ENCODE measurements around the gene XXYLT1.

Gene XXYLT1

DNA sequence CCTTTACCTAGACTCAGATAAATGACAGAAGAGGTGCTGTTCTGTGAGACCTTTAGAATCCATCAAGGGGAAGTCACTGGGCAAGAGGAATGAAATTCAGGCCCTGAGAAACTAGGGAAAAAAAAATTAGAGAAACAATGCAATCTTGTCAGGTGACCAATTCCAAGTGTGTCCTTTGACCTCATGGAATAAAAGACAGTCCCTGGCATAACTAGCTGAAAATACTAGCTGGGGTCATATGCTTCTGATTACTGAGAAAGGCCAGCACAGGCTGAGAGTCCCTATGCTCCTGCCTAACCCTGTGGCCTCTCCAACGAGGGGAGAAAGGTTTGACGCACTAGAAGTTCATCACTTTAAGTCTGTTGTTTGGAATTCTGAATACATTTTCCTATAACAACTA is 167.3 kb downstream of the XXYLT1 start:
- no peaks in the 10 kb centered on the region for H3K36me3 ChIP-seq (ENCODE audit: insufficient read depth, low read length)
- no peak overlapping the region for H2AFZ ChIP-seq (ENCODE audit: low read length)
- no peak overlapping the region for H3K9ac ChIP-seq (ENCODE audit: low read length)
- H3K4me1 ChIP-seq (ENCODE audit: insufficient read depth, low read length, severe bottlenecking), result peaks cover 6% of the 10 kb centered on the region
- H3K9me2 ChIP-seq (ENCODE audit: low read depth, low read length), result no peaks in the 10 kb centered on the region
- H3K4me3 ChIP-seq (ENCODE audit: low read depth, low read length, poor library complexity, severe bottlenecking), result no peak overlapping the region
- H3K27ac ChIP-seq (ENCODE audit: low read depth, low read length, poor library complexity, severe bottlenecking), result no peak overlapping the region
- H4K20me1 ChIP-seq (ENCODE audit: insufficient read depth, low read length), result no peaks in the 10 kb centered on the region
- H3K27me3 ChIP-seq (ENCODE audit: insufficient read depth, low read length), result peaks cover 4% of the 10 kb centered on the region; the same call in 1 of the 2 replicates
- TF ChIP-seq, protein P1, sequence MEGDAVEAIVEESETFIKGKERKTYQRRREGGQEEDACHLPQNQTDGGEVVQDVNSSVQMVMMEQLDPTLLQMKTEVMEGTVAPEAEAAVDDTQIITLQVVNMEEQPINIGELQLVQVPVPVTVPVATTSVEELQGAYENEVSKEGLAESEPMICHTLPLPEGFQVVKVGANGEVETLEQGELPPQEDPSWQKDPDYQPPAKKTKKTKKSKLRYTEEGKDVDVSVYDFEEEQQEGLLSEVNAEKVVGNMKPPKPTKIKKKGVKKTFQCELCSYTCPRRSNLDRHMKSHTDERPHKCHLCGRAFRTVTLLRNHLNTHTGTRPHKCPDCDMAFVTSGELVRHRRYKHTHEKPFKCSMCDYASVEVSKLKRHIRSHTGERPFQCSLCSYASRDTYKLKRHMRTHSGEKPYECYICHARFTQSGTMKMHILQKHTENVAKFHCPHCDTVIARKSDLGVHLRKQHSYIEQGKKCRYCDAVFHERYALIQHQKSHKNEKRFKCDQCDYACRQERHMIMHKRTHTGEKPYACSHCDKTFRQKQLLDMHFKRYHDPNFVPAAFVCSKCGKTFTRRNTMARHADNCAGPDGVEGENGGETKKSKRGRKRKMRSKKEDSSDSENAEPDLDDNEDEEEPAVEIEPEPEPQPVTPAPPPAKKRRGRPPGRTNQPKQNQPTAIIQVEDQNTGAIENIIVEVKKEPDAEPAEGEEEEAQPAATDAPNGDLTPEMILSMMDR (IDR thresholded peaks at IDR 0.05; ENCODE audit: low read length), result no peak
- TF ChIP-seq EZH2 (IDR thresholded peaks at IDR 0.05; ENCODE audit: borderline replicate concordance, low read length), result no peak
- no peaks in the 10 kb centered on the region for H3F3A ChIP-seq (ENCODE audit: insufficient read depth, low read length)
- H3K79me2 ChIP-seq (ENCODE audit: insufficient read depth, low read length), result no peaks in the 10 kb centered on the region
- no peaks in the 10 kb centered on the region for H3K9me3 ChIP-seq (ENCODE audit: low read length)
- H3K4me2 ChIP-seq (ENCODE audit: low read length), result no peak overlapping the region

- Histone ChIP-seq H3K9me2 (ENCODE audit: low read depth, low read length) (no peaks in the 10 kb centered on the region), H3K4me1 (ENCODE audit: insufficient read depth, low read length, severe bottlenecking) (peaks cover 6% of the 10 kb centered on the region), H3K27ac (ENCODE audit: low read depth, low read length, poor library complexity, severe bottlenecking) (no peak overlapping the region), H3K27me3 (ENCODE audit: insufficient read depth, low read length) (peaks cover 4% of the 10 kb centered on the region; the same call in 1 of the 2 replicates), H4K20me1 (ENCODE audit: insufficient read depth, low read length) (no peaks in the 10 kb centered on the region), H3K9ac (ENCODE audit: low read length) (no peak overlapping the region), H3K79me2 (ENCODE audit: insufficient read depth, low read length) (no peaks in the 10 kb centered on the region), H3K4me3 (ENCODE audit: low read depth, low read length, poor library complexity, severe bottlenecking) (no peak overlapping the region), H2AFZ (ENCODE audit: low read length) (no peak overlapping the region), H3K36me3 (ENCODE audit: insufficient read depth, low read length) (no peaks in the 10 kb centered on the region), H3K9me3 (ENCODE audit: low read length) (no peaks in the 10 kb centered on the region), H3F3A (ENCODE audit: insufficient read depth, low read length) (no peaks in the 10 kb centered on the region), H3K4me2 (ENCODE audit: low read length) (no peak overlapping the region)
- TF ChIP-seq, protein P1 (IDR thresholded peaks at IDR 0.05; ENCODE audit: low read length), result no peak
- no peak for TF ChIP-seq EZH2 (IDR thresholded peaks at IDR 0.05; ENCODE audit: borderline replicate concordance, low read length)
Observed at GRCh38 chr3:195102609-195103467, 168.1 kb downstream of the XXYLT1 start.

DNA sequence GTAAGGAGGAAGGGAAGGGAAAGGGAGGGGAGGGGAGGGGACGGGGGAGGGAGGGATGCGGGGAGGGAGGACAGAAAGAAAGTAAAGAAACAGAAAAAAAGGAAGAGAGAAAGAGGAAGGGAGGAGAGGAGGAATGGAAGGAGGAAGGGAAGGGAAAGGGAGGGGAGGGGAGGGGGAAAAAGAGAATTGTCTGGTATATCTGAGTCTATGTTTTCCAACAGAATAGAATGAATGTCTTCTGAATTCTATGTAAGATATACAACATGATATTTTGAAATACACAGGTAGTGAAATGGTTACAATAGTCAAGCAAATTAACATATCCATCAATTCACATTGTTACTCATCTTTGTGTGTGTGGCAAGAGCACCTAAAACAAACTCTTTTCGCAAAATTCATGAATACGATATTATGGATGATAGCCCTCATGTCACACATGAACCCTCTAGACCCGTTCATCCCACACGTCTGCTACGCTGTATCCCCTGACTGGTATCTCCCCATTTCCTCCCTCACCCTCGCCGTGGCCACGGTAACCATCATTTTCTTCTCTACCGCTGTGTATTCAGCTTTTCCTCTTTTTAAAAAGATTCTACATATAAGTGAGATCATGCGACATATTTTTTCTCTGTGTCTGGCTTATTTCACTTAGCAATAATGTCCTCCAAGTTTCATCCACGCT is 168.9 kb downstream of the XXYLT1 start:
- Histone ChIP-seq H3K9me2 (ENCODE audit: low read depth, low read length) (no peaks in the 10 kb centered on the region), H2AFZ (ENCODE audit: low read length) (no peak overlapping the region), H3K36me3 (ENCODE audit: insufficient read depth, low read length) (no peaks in the 10 kb centered on the region), H3K4me3 (ENCODE audit: low read depth, low read length, poor library complexity, severe bottlenecking) (no peak overlapping the region), H3K27me3 (ENCODE audit: insufficient read depth, low read length) (peaks cover 4% of the 10 kb centered on the region; the same call in 1 of the 2 replicates), H3K27ac (ENCODE audit: low read depth, low read length, poor library complexity, severe bottlenecking) (no peak overlapping the region), H3K9ac (ENCODE audit: low read length) (no peak overlapping the region), H3K9me3 (ENCODE audit: low read length) (no peaks in the 10 kb centered on the region), H3K79me2 (ENCODE audit: insufficient read depth, low read length) (no peaks in the 10 kb centered on the region), H3K4me1 (ENCODE audit: insufficient read depth, low read length, severe bottlenecking) (peaks cover 6% of the 10 kb centered on the region), H4K20me1 (ENCODE audit: insufficient read depth, low read length) (no peaks in the 10 kb centered on the region), H3K4me2 (ENCODE audit: low read length) (no peak overlapping the region), H3F3A (ENCODE audit: insufficient read depth, low read length) (no peaks in the 10 kb centered on the region)
- TF ChIP-seq EZH2 (IDR thresholded peaks at IDR 0.05; ENCODE audit: borderline replicate concordance, low read length), result no peak
- TF ChIP-seq, protein P1 (IDR thresholded peaks at IDR 0.05; ENCODE audit: low read length), result no peak
